GM12878 (cell line): Measurements from ENCODE around the gene KIF5A. TPM values are rescaled to one million over a fixed set of nuclear protein-coding genes. Genes with fewer than 3 reads are reported as not detected.

Experiments
- ATAC-seq: fragments of 200-7000 bp; cut with Tn5 transposase; 3 replicates; pipeline ENCODE4 v1.9.1; 2020; ENCODE audit warnings: mild to moderate bottlenecking, moderate library complexity
- BruUV-seq: library from RNA; stranded (reverse); fragments of 400-500 nt; replicated peaks from 2 replicates; lab custom pipeline; 2021; lab: Mats Ljungman, UMichigan
- CTCF ChIA-PET: fragments of 300-600 bp; sonication (Branson Sonifier 250); formaldehyde crosslinking; extraction: SDS; loops from one replicate; lab custom pipeline; 2021; ENCODE audit warnings: inconsistent platforms; lab: Yijun Ruan, JAX
- POLR2A ChIA-PET: fragments of 350-600 bp; formaldehyde crosslinking; extraction: SDS; loops from one replicate; lab custom pipeline; 2021; ENCODE audit warnings: inconsistent platforms; lab: Charles Lee
- RAD21 ChIA-PET: fragments of 300-600 bp; sonication (Branson Sonifier 250); formaldehyde crosslinking; loops from one replicate; lab custom pipeline; 2023; ENCODE audit warnings: antibody characterized with exemption; ENCODE audit not compliant: unreplicated experiment; lab: Charles Lee
- SMC1A ChIA-PET: fragments of 300-600 bp; sonication (Branson Sonifier 250); formaldehyde crosslinking; loops from one replicate; lab custom pipeline; 2023; ENCODE audit not compliant: unreplicated experiment, uncharacterized antibody; lab: Charles Lee
- DNase-seq: peaks from one replicate; pipeline ENCODE4 v3.0.0-alpha.2; 2011; ENCODE audit warnings: low read depth, low spot score
- FAIRE-seq: peaks from 3 replicates; lab custom pipeline; 2011; peaks lifted over from hg19 to GRCh38; lab: Jason Lieb, UNC
- H2AFZ ChIP-seq: 2 replicates; pipeline ENCODE4 v1.6.0; 2011; ENCODE audit warnings: low read depth, low read length, control low read depth; ENCODE audit not compliant: control insufficient read depth
- H3K27ac ChIP-seq: 2 replicates; pipeline ENCODE4 v1.5.1; 2011; ENCODE audit warnings: control low read depth; ENCODE audit not compliant: control insufficient read depth, insufficient read depth
- H3K27me3 ChIP-seq, 2 experiments: replicated peaks in 1 of 2; 2 replicates each; pipeline versions ENCODE4 v1.6.0 to v1.6.1; 2011; ENCODE audit warnings: low read length in 1 of 2; ENCODE audit not compliant: control insufficient read depth in 2 of 2, insufficient read depth in 2 of 2
- H3K36me3 ChIP-seq, 2 experiments: 2 replicates each; pipeline ENCODE4 v1.5.1; 2011; ENCODE audit warnings: low read length in 1 of 2; ENCODE audit not compliant: control insufficient read depth in 2 of 2, insufficient read depth in 2 of 2
- H3K4me1 ChIP-seq: 2 replicates; pipeline ENCODE4 v1.6.1; 2011; ENCODE audit warnings: mild to moderate bottlenecking, low read length, moderate library complexity, mixed read lengths; ENCODE audit not compliant: control insufficient read depth, insufficient read depth
- H3K4me2 ChIP-seq: 2 replicates; pipeline ENCODE4 v1.6.0; 2011; ENCODE audit warnings: control low read depth; ENCODE audit not compliant: control insufficient read depth, insufficient read depth
- H3K4me3 ChIP-seq: fragments of 200-600 bp; sonication (generic); 2 replicates; pipeline ENCODE4 v1.5.1; 2016
- H3K79me2 ChIP-seq: 2 replicates; pipeline ENCODE4 v1.6.0; 2011; ENCODE audit warnings: low read length; ENCODE audit not compliant: control insufficient read depth, insufficient read depth
- H3K9ac ChIP-seq: 2 replicates; pipeline ENCODE4 v1.8.0; 2011; ENCODE audit warnings: low read length, control low read depth, mixed read lengths; ENCODE audit not compliant: control insufficient read depth, insufficient read depth
- H3K9me3 ChIP-seq: replicated peaks from 3 replicates; pipeline ENCODE4 v1.5.1; 2011; ENCODE audit warnings: mild to moderate bottlenecking, low read length; ENCODE audit not compliant: control insufficient read depth, insufficient read depth
- H4K20me1 ChIP-seq: 2 replicates; pipeline ENCODE4 v1.6.0; 2011; ENCODE audit not compliant: control insufficient read depth, insufficient read depth
- EGR1 ChIP-seq, 2 experiments: IDR thresholded peaks; 1 replicate in 1 of 2; 2 replicates in 1 of 2; pipeline ENCODE4 v1.6.1; 2011 to 2012; ENCODE audit warnings: low read depth in 2 of 2, low read length in 2 of 2, borderline replicate concordance in 1 of 2, mild to moderate bottlenecking in 1 of 2, moderate library complexity in 1 of 2
- EP300 ChIP-seq, 2 experiments: fragments of 150-350 bp in 1 of 2; IDR thresholded peaks; 2 replicates each; pipeline ENCODE4 v1.6.1; 2011 to 2012; ENCODE audit warnings: low read depth in 2 of 2, low read length in 2 of 2, borderline replicate concordance in 1 of 2, improper control_type of control experiment in 1 of 2, inconsistent platforms in 1 of 2; ENCODE audit not compliant: control insufficient read depth in 1 of 2
- GABPA ChIP-seq: IDR thresholded peaks from 2 replicates; pipeline ENCODE4 v1.6.1; 2014; ENCODE audit warnings: antibody characterized with exemption, low read depth, mild to moderate bottlenecking, inconsistent platforms
- IKZF1 ChIP-seq: fragments of 450-650 bp; conservative IDR thresholded peaks from 2 replicates; pipeline ENCODE4 v1.6.1; 2017; ENCODE audit warnings: antibody characterized with exemption, mild to moderate bottlenecking
- KLF5 ChIP-seq: fragments of 450-650 bp; IDR thresholded peaks from 2 replicates; pipeline ENCODE4 v1.6.1; 2014; ENCODE audit warnings: mild to moderate bottlenecking; ENCODE audit not compliant: partially characterized antibody
- NFYA ChIP-seq: IDR thresholded peaks from 2 replicates; pipeline ENCODE4 v1.6.1; 2011; ENCODE audit warnings: low read depth, mild to moderate bottlenecking, low read length, improper control_type of control experiment, borderline replicate concordance
- NFYB ChIP-seq: IDR thresholded peaks from 2 replicates; pipeline ENCODE4 v1.6.1; 2011; ENCODE audit warnings: low read depth, mild to moderate bottlenecking, low read length, improper control_type of control experiment, moderate library complexity; ENCODE audit not compliant: insufficient read depth
- RB1 ChIP-seq: fragments of 450-650 bp; formaldehyde crosslinking; IDR thresholded peaks from 2 replicates; pipeline ENCODE4 v1.6.1; 2017; ENCODE audit warnings: mild to moderate bottlenecking, borderline replicate concordance
- SMARCA5 ChIP-seq: fragments of 450-650 bp; IDR thresholded peaks from 2 replicates; pipeline ENCODE4 v1.6.1; 2017; ENCODE audit warnings: mild to moderate bottlenecking
- SRF ChIP-seq, 2 experiments: IDR thresholded peaks; 2 replicates each; pipeline ENCODE4 v1.6.1; 2011; ENCODE audit warnings: low read depth in 2 of 2, low read length in 2 of 2, mild to moderate bottlenecking in 1 of 2, moderate library complexity in 1 of 2
- SUZ12 ChIP-seq: fragments of 200-600 bp; sonication (generic); IDR thresholded peaks from one replicate; pipeline ENCODE4 v1.6.1; 2018; ENCODE audit warnings: antibody characterized with exemption, mild to moderate bottlenecking; ENCODE audit not compliant: unreplicated experiment
- TARDBP ChIP-seq: IDR thresholded peaks from 2 replicates; pipeline ENCODE4 v1.6.1; 2016; ENCODE audit warnings: borderline replicate concordance
- TBL1XR1 ChIP-seq: IDR thresholded peaks from 2 replicates; pipeline ENCODE4 v1.6.1; 2012; ENCODE audit warnings: low read depth, low read length, improper control_type of control experiment
- YBX1 ChIP-seq: fragments of 450-650 bp; IDR thresholded peaks from 2 replicates; pipeline ENCODE4 v1.6.1; 2016; ENCODE audit warnings: antibody characterized with exemption
- ZBED1 ChIP-seq: IDR thresholded peaks from 2 replicates; pipeline ENCODE4 v1.6.1; 2016; ENCODE audit warnings: borderline replicate concordance
- ZNF207 ChIP-seq: fragments of 450-650 bp; IDR thresholded peaks from 2 replicates; pipeline ENCODE4 v1.6.1; 2014; ENCODE audit warnings: antibody characterized with exemption, mild to moderate bottlenecking, borderline replicate concordance
- WGBS: methylation state at CpG from one replicate; pipeline ENCODE4 v1.1.6; 2016; ENCODE audit warnings: low lambda C conversion rate; ENCODE audit not compliant: insufficient replicate concordance, insufficient coverage; ENCODE audit errors: missing lambda C conversion rate; 5-methylcytosine and 5-hydroxymethylcytosine counted together
- in situ Hi-C: fragments of 300-500 bp; cut with MboI; formaldehyde crosslinking; loops from 9 replicates; pipeline ENCODE4 v1.14.3; 2018; ENCODE audit warnings: mixed read lengths
- intact Hi-C: fragments of 100-400 bp; cut with micrococcal nuclease; formaldehyde crosslinking; loops from one replicate; pipeline ENCODE4 v1.14.2; 2022; ENCODE audit not compliant: unreplicated experiment
- polyA plus RNA-seq, 11 experiments: library from polyadenylated mRNA; depleted of rRNA in 4 of 11; unstranded in 6 of 11; stranded (reverse) in 5 of 11; fragments of >200 nt; fragmentation: Nextera tagmentation in 4 of 11; fragmentation: Illumina TruSeq in 1 of 11; extraction: Ambion mirVana in 4 of 11; extraction: Trizol in 1 of 11; gene quantifications; 1 replicate in 1 of 11; 2 replicates in 10 of 11; pipeline versions ENCODE4 v1.2.1 to v1.2.3, GENCODE V29; 2011 to 2016; ENCODE audit warnings: inconsistent platforms in 2 of 11, missing spikeins in 2 of 11, low read depth in 1 of 11
- total RNA-seq, 4 experiments: library from RNA; depleted of rRNA in 3 of 4; stranded (reverse); fragments of >200 nt in 3 of 4; fragmentation: Illumina TruSeq in 1 of 4; extraction: Trizol in 1 of 4; gene quantifications; 2 replicates each; pipeline versions ENCODE4 v1.2.1 to v1.2.3, GENCODE V29; 2013 to 2021
- TF ChIP-seq, protein P1 (sequence below): fragments of 450-650 bp; IDR thresholded peaks from 2 replicates; pipeline ENCODE4 v1.6.1; 2017; ENCODE audit warnings: borderline replicate concordance
- TF ChIP-seq, protein P2 (sequence below): IDR thresholded peaks from 2 replicates; pipeline ENCODE4 v1.6.1; 2011; ENCODE audit warnings: low read depth, low read length, improper control_type of control experiment, borderline replicate concordance
- TF ChIP-seq, protein P3 (sequence below): IDR thresholded peaks from 2 replicates; pipeline ENCODE4 v1.6.1; 2012; ENCODE audit warnings: low read depth, low read length, improper control_type of control experiment

The KIF5A gene
- total and polyA plus RNA-seq, 10 of the 15 experiments (the other 5 are each of a cell fraction or from before 2014, with no cell fraction given): 0.35 to 2.9 (median 0.97) TPM

DNA sequence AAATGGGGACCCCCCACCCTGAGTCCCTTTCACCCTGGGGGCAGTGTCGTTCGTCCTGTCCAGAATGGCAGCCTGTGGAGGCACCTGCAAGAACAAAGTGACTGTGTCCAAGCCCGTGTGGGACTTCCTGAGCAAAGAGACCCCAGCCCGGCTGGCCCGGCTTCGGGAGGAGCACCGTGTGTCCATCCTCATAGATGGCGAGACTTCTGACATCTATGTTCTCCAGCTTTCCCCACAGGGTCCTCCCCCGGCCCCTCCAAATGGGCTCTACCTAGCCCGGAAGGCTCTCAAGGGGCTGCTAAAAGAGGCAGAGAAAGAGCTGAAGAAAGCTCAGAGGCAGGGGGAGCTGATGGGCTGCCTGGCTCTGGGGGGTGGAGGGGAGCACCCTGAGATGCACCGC lies 57.0 kb downstream of the KIF5A start (continued):
- TF ChIP-seq, protein P1, sequence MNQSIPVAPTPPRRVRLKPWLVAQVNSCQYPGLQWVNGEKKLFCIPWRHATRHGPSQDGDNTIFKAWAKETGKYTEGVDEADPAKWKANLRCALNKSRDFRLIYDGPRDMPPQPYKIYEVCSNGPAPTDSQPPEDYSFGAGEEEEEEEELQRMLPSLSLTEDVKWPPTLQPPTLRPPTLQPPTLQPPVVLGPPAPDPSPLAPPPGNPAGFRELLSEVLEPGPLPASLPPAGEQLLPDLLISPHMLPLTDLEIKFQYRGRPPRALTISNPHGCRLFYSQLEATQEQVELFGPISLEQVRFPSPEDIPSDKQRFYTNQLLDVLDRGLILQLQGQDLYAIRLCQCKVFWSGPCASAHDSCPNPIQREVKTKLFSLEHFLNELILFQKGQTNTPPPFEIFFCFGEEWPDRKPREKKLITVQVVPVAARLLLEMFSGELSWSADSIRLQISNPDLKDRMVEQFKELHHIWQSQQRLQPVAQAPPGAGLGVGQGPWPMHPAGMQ: no peak

DNA sequence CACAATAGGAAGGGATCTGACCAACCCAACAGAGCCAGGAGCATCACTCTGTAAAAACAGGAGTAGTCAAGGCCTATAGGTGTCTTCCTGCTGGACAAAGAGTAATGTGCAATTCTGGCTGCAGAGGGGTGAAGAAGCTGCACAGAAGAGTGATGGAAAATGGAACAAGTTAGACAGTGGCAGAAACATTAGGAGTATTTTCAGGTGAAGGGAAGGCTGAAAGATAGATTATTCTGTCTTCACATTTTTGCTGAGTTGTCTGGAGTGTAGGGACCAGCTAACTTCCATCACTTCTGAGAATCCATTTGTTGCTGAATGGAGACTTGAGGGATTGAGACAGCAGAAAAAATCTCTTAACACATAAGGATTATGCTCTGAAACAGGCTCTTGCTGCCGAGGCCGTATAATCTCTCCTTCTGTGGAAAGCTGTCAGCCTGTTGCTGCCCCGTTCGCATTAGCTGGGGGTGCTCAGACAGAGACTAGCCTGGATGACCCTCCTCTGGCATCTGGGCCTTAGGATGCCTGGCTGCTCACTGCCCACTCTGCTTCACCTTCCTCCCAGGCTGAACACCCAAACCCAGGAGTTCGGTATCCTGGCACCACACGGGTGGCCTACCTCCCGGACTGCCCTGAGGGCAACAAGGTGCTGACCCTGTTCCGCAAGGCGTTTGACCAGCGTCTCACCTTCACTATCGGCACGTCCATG lies 58.3 kb downstream of the KIF5A start:
- no peak for FAIRE-seq
- TF ChIP-seq SMARCA5 (no peak), EP300 (IDR thresholded peaks at IDR 0.05; ENCODE audit: borderline replicate concordance in 1 of 2, control insufficient read depth in 1 of 2, low read depth in 2 of 2, low read length in 2 of 2) (no peak), RB1 (no peak), NFYA (no peak), NFYB (no peak), SRF (IDR thresholded peaks at IDR 0.05; ENCODE audit: low read depth in 2 of 2, low read length in 2 of 2) (no peak), IKZF1 (no peak), KLF5 (no peak), ZNF207 (no peak), EGR1 (IDR thresholded peaks at IDR 0.05; ENCODE audit: borderline replicate concordance in 1 of 2, low read depth in 2 of 2, low read length in 2 of 2) (no peak), ZBED1 (no peak), TARDBP (no peak), TBL1XR1 (no peak), GABPA (no peak), YBX1 (no peak), SUZ12 (no peak)
- TF ChIP-seq, protein P2, sequence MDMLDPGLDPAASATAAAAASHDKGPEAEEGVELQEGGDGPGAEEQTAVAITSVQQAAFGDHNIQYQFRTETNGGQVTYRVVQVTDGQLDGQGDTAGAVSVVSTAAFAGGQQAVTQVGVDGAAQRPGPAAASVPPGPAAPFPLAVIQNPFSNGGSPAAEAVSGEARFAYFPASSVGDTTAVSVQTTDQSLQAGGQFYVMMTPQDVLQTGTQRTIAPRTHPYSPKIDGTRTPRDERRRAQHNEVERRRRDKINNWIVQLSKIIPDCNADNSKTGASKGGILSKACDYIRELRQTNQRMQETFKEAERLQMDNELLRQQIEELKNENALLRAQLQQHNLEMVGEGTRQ: no peak
- TF ChIP-seq, protein P3, sequence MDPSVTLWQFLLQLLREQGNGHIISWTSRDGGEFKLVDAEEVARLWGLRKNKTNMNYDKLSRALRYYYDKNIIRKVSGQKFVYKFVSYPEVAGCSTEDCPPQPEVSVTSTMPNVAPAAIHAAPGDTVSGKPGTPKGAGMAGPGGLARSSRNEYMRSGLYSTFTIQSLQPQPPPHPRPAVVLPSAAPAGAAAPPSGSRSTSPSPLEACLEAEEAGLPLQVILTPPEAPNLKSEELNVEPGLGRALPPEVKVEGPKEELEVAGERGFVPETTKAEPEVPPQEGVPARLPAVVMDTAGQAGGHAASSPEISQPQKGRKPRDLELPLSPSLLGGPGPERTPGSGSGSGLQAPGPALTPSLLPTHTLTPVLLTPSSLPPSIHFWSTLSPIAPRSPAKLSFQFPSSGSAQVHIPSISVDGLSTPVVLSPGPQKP: no peak

More for the DNA sequence above, 58.3 kb downstream of the KIF5A start:
- no peaks in the 10 kb centered on the region; a peak in 1 of 4 replicates for H3K36me3 ChIP-seq
- no peaks in the 10 kb centered on the region for H3K27me3 ChIP-seq
- in situ Hi-C loops: no loop called here
- ChIA-PET CTCF (interaction anchor here (0.6 to 1.8 kb wide), 2 partner anchors 13 to 19 kb away, joined by 3 read pairs; no protein-coding TSS in a partner anchor), SMC1A (interaction anchor here (0.8 to 1.4 kb wide), 3 partner anchors 9 to 16 kb away, joined by 3 to 4 read pairs (median 3); no protein-coding TSS in a partner anchor), RAD21 (no interaction called here), POLR2A (interaction anchor here (0.6 to 1.0 kb wide), 3 partner anchors 15 to 357 kb away, joined by 3 to 7 read pairs (median 4); partner anchors contain the start of genes PIP4K2C and STAC3)
- no peak overlapping the region for H3K4me2 ChIP-seq
- no peaks in the 10 kb centered on the region for H3K9me3 ChIP-seq
- intact Hi-C loops: no loop called here
- no peak overlapping the region for H3K9ac ChIP-seq
- ATAC-seq (no peak), DNase-seq (no peak)
- H3K4me1 ChIP-seq: peaks cover 4% of the 10 kb centered on the region; the same call in 1 of the 2 replicates
- WGBS: 90% methylated on average over 12 of the region's 12 CpGs
- H3K27ac ChIP-seq: no peak overlapping the region
- no peak overlapping the region for H3K4me3 ChIP-seq
- no TSS peak for BruUV-seq
- H2AFZ ChIP-seq: no peak overlapping the region
- no peaks in the 10 kb centered on the region for H4K20me1 ChIP-seq
- H3K79me2 ChIP-seq: no peaks in the 10 kb centered on the region
